ENCODE data around the gene PLAAT3.
"Not testable (repeated sequence)": the region's sequence is repeated elsewhere in the genome, so short reads cannot be mapped to it uniquely, and the experiment has no call there.

Gene PLAAT3

GRCh38 chr11:63614136-63614671, at the start of gene PLAAT3:
Gene PLAAT3, minus strand, starts transcription at chr11:63614433. Its CDS starts 419 bp downstream, at chr11:63614014.
- DNase-seq, result peak; percentile 52

GRCh38 chr11:63663809-63664208, 49.6 kb upstream of the PLAAT3 start:
- no peak for DNase-seq

DNA sequence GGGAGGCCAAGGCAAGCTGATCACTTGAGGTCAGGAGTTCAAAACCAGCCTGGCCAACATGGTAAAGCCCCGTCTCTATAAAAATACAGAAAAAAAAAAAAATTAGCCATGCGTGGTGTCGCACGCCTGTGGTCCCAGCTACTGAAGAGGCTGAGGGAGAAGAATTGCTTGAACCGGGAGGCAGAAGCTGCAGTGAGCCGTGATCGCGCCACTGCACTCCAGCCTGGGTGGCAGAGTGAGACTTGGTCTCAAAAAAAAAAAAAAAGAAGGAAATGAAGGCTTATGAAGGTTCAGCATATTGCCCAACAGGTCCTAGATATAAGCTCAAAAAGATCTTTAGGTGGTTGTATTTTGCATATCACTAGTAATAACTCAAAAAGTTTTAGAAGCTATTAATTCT, 46.7 kb upstream of the PLAAT3 start:
- DNase-seq, result no peak

DNA sequence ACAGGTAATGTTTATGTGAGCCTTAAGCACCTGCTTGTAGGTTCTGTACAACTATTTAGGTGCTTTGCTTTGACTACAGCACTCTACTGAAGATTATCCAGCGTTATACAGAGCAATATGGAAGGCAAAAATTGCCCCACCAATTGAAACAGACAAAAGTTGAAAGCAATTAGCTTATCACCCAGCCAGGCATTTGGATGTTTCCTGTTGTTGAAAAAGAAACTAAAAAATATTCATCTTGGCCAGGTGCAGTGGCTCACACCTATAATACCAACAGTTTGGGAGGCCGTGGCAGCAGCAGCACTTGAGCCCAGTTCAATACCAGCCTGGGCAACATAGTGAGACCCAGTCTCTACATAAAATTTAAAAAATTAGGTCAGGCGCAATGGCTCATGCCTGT, 38.4 kb upstream of the PLAAT3 start:
- DNase-seq, result no peak

DNA sequence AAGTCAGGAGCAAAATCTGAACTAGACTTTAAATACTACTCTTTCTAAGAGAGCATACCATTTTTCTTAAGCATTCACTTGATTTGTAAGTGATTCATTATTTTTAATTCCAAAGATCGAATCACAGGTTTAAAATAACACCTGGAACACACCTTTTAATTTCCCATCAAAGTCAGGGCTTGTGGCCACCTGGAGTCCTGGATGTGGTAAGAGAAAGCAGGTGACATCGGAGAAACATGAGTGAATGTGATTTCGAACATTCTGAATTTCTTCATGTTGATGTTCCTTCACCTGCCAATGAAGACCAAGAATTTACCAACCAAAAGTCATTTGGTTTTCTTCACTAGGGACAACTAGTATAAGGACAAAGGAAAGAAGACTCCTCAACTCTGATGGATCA, 29.0 kb upstream of the PLAAT3 start:
- DNase-seq, result no peak

DNA sequence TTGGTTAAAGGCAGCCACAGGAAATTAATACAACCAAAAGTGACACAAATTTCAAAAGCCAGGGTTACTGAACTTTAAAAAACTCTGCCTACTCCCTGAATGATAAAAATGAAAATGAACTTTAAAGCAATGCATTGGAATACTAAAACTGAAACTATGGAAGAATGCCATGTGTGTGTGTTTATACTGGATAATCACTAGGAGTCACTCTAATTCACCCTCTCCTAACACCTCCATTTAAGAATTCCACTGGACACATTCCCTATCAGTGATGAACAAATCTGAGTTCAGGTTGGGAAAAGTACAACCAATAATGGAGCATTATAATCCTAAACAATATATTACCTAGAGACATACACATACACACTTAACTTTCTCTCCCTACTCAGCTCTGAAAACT, 27.5 kb upstream of the PLAAT3 start:
- no peak for DNase-seq

- no peak for DNase-seq
Measured at GRCh38 chr11:63639199-63639832, 25.1 kb upstream of the PLAAT3 start.

- not testable (repeated sequence) for DNase-seq
Measured at GRCh38 chr11:63638436-63638835, 24.2 kb upstream of the PLAAT3 start.

GRCh38 chr11:63635762-63636465, 21.7 kb upstream of the PLAAT3 start:
- peak; percentile 61 for DNase-seq

GRCh38 chr11:63629426-63629825, 15.2 kb upstream of the PLAAT3 start:
- no peak for DNase-seq

GRCh38 chr11:63623513-63624140, 9.4 kb upstream of the PLAAT3 start:
- no peak for DNase-seq

DNA sequence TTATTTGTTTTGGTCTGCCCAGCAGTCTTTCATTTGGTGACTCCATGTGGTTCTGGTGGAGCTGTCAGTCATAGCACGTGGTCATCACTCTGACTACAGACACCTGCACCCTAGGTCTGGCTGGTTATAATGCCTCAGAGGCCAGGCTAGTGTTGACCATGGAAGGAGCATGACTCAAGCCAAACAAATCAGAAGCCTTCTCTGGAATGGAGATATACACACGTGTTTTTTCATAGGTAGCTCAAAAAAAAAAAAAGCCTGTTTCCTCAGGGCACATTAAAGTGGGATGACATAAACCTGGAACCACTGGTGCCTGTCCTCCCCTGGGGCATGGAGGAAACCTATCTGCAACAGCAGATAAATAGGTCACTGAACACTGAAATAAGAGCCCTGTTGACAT, 8.1 kb upstream of the PLAAT3 start:
- DNase-seq, result no peak

- no peak for DNase-seq
Measured at GRCh38 chr11:63621071-63621470, 6.8 kb upstream of the PLAAT3 start.

GRCh38 chr11:63619967-63620366, 5.7 kb upstream of the PLAAT3 start:
- DNase-seq, result no peak

GRCh38 chr11:63617686-63618085, 3.5 kb upstream of the PLAAT3 start:
- not testable (repeated sequence) for DNase-seq

DNA sequence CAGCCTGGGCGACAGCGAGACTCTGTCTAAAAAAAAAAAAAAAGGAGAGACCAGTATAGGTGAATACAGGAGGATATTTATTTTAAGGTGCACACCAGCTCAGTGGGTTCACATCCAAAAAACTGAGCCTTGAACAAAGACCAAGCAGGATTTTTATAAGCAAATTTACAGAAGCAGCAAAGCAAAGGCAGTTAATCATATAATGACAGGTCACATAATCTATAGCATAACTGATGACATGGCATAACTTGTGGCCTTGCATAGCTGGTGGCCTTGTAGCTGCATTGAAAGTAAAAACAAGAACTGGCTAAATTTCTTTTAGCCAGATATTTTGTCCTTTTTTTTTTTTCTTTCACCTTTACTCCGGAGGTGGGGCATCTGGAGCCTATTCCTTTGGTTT, 2.7 kb upstream of the PLAAT3 start:
- no peak for DNase-seq

DNA sequence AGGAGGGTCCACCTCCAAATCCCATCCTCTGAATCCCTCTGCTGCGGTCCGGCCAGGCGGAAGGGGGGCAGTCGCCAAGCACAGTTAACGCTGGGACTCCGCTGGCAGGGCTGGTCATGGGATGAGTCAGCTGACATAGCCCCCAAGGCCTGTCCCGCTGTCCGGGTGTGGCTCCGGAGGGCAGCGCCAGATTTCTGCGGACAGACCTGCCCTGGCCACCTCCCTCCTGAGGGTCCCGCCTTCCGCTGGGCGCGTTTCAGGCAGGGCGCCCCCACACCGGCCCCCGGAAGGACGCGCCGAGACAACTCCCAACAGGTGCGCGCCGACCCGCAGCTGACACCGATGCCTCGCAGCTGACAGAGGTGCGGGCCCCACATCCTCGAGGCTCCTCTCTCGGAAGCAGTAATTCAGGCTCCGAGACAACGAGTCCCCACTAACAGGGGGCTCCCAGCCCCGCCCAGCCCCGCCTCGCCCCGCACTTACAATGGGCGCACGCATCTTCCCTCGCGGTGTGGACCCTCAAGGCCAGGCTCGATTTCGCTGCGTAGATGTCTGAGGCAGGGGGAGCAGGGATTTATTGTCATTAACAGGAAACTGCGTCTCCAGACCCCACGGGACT, 607 bp downstream of the PLAAT3 start:
- DNase-seq, result peak; percentile 59

DNA sequence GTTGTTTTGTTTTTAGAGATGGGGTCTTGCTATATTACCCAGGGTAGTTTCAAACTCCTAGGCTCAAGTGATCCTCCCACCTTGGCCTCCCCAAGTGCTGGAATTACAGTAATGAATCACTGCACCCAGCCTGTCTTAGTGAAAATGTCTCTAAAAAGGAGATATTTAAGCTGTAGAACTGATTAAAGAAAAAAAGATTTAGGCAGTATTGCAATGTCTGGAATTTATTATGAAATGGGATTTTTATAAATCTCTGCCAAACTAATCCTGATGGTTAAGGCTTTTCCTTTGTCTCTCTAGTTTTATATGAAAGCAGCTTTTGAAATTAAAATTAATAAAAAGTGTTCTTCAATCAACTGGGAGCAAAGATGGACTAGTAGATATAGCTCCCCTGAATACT, 2.1 kb downstream of the PLAAT3 start:
- DNase-seq, result no peak

- no peak for DNase-seq
Measured at GRCh38 chr11:63611395-63611747, 2.9 kb downstream of the PLAAT3 start.

DNA sequence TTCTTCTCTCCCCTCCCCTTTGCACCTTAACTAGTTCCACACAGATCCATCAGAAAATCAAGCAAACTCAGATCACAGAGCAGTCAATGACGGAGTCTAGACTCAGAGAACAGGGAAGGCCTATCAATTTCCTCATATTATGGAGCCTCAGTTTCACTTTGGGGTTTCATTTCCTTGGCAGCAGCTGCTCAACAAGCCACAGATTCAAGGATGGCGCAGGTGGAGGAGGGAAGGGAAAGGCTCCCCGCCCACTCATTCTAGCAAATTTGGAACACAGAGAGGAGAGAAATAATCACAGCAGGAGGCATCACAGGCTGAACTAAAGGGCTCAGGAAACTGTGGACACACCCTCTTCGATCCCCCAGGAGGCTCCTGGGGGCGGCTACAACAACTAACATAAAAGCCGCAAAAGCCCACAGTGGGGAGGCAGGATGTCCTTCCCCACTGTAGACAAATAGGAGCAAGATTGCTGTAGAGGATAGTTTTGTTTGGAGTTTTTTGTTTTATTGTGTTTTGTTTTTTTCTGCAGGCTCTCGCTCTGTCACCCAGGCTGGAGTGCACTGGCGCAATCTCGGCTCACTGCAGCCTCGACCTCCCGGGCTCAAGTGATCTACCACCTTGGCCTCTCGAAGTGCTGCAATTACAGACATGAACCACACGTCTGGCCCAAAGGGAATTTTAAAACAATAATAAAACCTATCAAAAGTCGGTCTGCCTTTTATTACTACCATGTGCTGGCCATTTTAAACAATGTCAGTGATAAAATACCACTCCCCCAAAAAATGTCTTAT, 3.4 kb downstream of the PLAAT3 start:
- DNase-seq, result no peak

DNA sequence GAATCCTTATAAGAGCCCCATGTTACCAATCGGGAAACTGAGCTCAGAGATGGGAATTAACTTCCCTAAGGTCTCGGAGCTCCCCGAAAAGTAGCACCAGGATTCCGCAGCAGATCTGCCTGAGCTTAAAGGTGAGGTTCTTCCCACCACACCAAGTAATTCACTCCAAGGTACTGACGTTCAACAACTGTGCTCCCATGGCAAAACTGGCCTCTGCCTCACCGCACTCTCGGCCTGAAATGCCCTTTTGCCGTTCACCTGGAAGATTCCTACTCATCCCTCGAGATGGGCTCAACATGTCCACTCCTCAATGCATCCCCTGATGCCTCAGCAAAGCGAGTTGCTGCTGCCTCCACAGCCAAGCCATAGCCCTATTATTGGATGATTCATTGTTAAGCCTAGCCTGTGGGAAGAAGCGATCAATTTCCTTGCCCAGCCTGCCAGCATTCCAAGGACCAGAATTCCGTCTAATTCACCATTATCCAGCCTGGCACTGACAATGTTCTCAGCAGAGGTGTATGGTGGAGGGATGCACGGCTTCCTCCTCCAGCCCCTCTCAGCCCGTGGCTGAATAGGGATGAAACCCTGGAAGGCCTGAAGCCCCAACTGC, 4.2 kb downstream of the PLAAT3 start:
- no peak for DNase-seq

GRCh38 chr11:63609536-63609935, 4.7 kb downstream of the PLAAT3 start:
- DNase-seq, result no peak
